H9 (cell line): ENCODE results near the gene MAPK14. TPM values are rescaled to one million over a fixed set of nuclear protein-coding genes. Genes with fewer than 3 reads are reported as not detected.

Source experiments
- DNase-seq: peaks from one replicate; pipeline ENCODE4 v3.0.0-alpha.2; 2017
- H2AFZ ChIP-seq: one replicate; pipeline ENCODE4 v1.6.1; 2013; ENCODE audit warnings: mild to moderate bottlenecking, low read length, control low read depth, moderate library complexity
- H2AK5ac ChIP-seq: 2 replicates; pipeline ENCODE4 v1.6.1; 2013; ENCODE audit warnings: low read length, control low read depth, mixed read lengths; ENCODE audit not compliant: insufficient read length
- H2BK120ac ChIP-seq: one replicate; pipeline ENCODE4 v1.6.1; 2013; ENCODE audit warnings: low read depth, mild to moderate bottlenecking, low read length, control low read depth, inconsistent platforms; ENCODE audit not compliant: poor library complexity, severe bottlenecking
- H2BK12ac ChIP-seq: 2 replicates; pipeline ENCODE4 v1.6.1; 2013; ENCODE audit warnings: low read length, control low read depth, mixed read lengths, low read depth; ENCODE audit not compliant: insufficient read length
- H2BK15ac ChIP-seq: 2 replicates; pipeline ENCODE4 v1.6.1; 2013; ENCODE audit warnings: low read depth, low read length, control low read depth
- H2BK20ac ChIP-seq: one replicate; pipeline ENCODE4 v1.6.1; 2013; ENCODE audit warnings: low read depth, mild to moderate bottlenecking, low read length, control low read depth, inconsistent platforms; ENCODE audit not compliant: poor library complexity, severe bottlenecking
- H2BK5ac ChIP-seq: 2 replicates; pipeline ENCODE4 v1.6.1; 2013; ENCODE audit warnings: low read length, control low read depth, mixed read lengths; ENCODE audit not compliant: insufficient read length
- H3K14ac ChIP-seq: 2 replicates; pipeline ENCODE4 v1.6.1; 2013; ENCODE audit warnings: low read length, control low read depth; ENCODE audit not compliant: insufficient read depth
- H3K18ac ChIP-seq: 2 replicates; pipeline ENCODE4 v1.6.1; 2013; ENCODE audit warnings: low read depth, mild to moderate bottlenecking, mixed read lengths, low read length, control low read depth; ENCODE audit not compliant: insufficient read length
- H3K23ac ChIP-seq: 2 replicates; pipeline ENCODE4 v1.6.1; 2013; ENCODE audit warnings: low read length, control low read depth, mixed read lengths, low read depth; ENCODE audit not compliant: insufficient read length
- H3K23me2 ChIP-seq: 2 replicates; pipeline ENCODE4 v1.6.1; 2013; ENCODE audit warnings: low read depth, mild to moderate bottlenecking, mixed read lengths, low read length, control low read depth; ENCODE audit not compliant: insufficient read length, poor library complexity, severe bottlenecking
- H3K27ac ChIP-seq: 2 replicates; pipeline ENCODE4 v1.5.1; 2013; ENCODE audit warnings: low read length, control low read depth, mixed read lengths, low read depth; ENCODE audit not compliant: insufficient read length
- H3K27me3 ChIP-seq: 2 replicates; pipeline ENCODE4 v1.6.1; 2013; ENCODE audit warnings: low read length, control low read depth, inconsistent platforms; ENCODE audit not compliant: insufficient read depth
- H3K4ac ChIP-seq: 2 replicates; pipeline ENCODE4 v1.6.1; 2013; ENCODE audit warnings: low read depth, mild to moderate bottlenecking, control low read depth, inconsistent platforms, low read length, moderate library complexity
- H3K4me1 ChIP-seq: 2 replicates; pipeline ENCODE4 v1.6.1; 2013; ENCODE audit warnings: low read length, control low read depth, inconsistent platforms; ENCODE audit not compliant: insufficient read depth
- H3K4me2 ChIP-seq: 2 replicates; pipeline ENCODE4 v1.6.1; 2013; ENCODE audit warnings: low read length, control low read depth, mixed read lengths; ENCODE audit not compliant: insufficient read length, insufficient read depth
- H3K56ac ChIP-seq: 2 replicates; pipeline ENCODE4 v1.6.1; 2013; ENCODE audit warnings: low read depth, mild to moderate bottlenecking, mixed read lengths, low read length, control low read depth; ENCODE audit not compliant: insufficient read length
- H3K79me1 ChIP-seq: 2 replicates; pipeline ENCODE4 v1.6.1; 2013; ENCODE audit warnings: low read depth, mild to moderate bottlenecking, moderate library complexity, low read length, control low read depth, inconsistent platforms; ENCODE audit not compliant: insufficient read depth, poor library complexity, severe bottlenecking
- H3K79me2 ChIP-seq: 2 replicates; pipeline ENCODE4 v1.6.1; 2013; ENCODE audit warnings: low read length, control low read depth, inconsistent platforms; ENCODE audit not compliant: insufficient read depth
- H3K9ac ChIP-seq: 2 replicates; pipeline ENCODE4 v1.6.1; 2013; ENCODE audit warnings: low read length, control low read depth, mixed read lengths; ENCODE audit not compliant: insufficient read length; ENCODE audit errors: extremely low read depth
- H3K9me3 ChIP-seq: one replicate; pipeline ENCODE4 v1.6.1; 2013; ENCODE audit warnings: low read depth, low read length, inconsistent platforms; ENCODE audit not compliant: control insufficient read depth
- H3T11ph ChIP-seq: one replicate; pipeline ENCODE4 v1.6.1; 2013; ENCODE audit warnings: mild to moderate bottlenecking, low read length, control low read depth, inconsistent platforms
- H4K20me1 ChIP-seq: one replicate; pipeline ENCODE4 v1.6.1; 2013; ENCODE audit not compliant: control insufficient read depth, insufficient read length, insufficient read depth
- H4K5ac ChIP-seq: 2 replicates; pipeline ENCODE4 v1.6.1; 2013; ENCODE audit warnings: low read depth, mild to moderate bottlenecking, mixed read lengths, low read length, control low read depth; ENCODE audit not compliant: insufficient read length
- H4K8ac ChIP-seq: replicated peaks from 2 replicates; pipeline ENCODE4 v1.6.1; 2013; ENCODE audit warnings: low read length, control low read depth, mixed read lengths, low read depth; ENCODE audit not compliant: insufficient read length
- H4K91ac ChIP-seq: 2 replicates; pipeline ENCODE4 v1.6.1; 2013; ENCODE audit warnings: low read depth, mild to moderate bottlenecking, moderate library complexity, mixed read lengths, low read length, control low read depth; ENCODE audit not compliant: insufficient read length
- H3K27ac Mint-ChIP-seq, 3 experiments: 2 replicates in 2 of 3; 3 replicates in 1 of 3; pipeline ENCODE4 v1.8.0; 2020 to 2021; ENCODE audit warnings: mixed read lengths in 3 of 3, mild to moderate bottlenecking in 1 of 3, moderate library complexity in 1 of 3
- H3K27me3 Mint-ChIP-seq: 2 replicates; pipeline ENCODE4 v1.8.0; 2021; ENCODE audit warnings: low read depth, mild to moderate bottlenecking, moderate library complexity, mixed read lengths
- H3K36me3 Mint-ChIP-seq, 3 experiments: 2 replicates in 2 of 3; 3 replicates in 1 of 3; pipeline ENCODE4 v1.8.0; 2020 to 2021; ENCODE audit warnings: low read depth in 3 of 3, mixed read lengths in 3 of 3; ENCODE audit not compliant: insufficient read depth in 1 of 3
- H3K4me1 Mint-ChIP-seq, 2 experiments: 2 replicates each; pipeline ENCODE4 v1.8.0; 2020; ENCODE audit warnings: mixed read lengths in 2 of 2
- H3K4me3 Mint-ChIP-seq, 2 experiments: 2 replicates in 1 of 2; 3 replicates in 1 of 2; pipeline ENCODE4 v1.8.0; 2020 to 2021; ENCODE audit warnings: mild to moderate bottlenecking in 2 of 2, mixed read lengths in 2 of 2, moderate library complexity in 1 of 2
- H3K9me3 Mint-ChIP-seq, 2 experiments: 2 replicates in 1 of 2; 3 replicates in 1 of 2; pipeline ENCODE4 v1.8.0; 2020; ENCODE audit warnings: mild to moderate bottlenecking in 2 of 2, mixed read lengths in 2 of 2, moderate library complexity in 1 of 2
- WGBS: extraction: QIAGEN DNeasy Blood & Tissue Kit; methylation state at CpG from one replicate; pipeline ENCODE4 v1.1.7; 2013; ENCODE audit warnings: missing lambda C conversion rate, low lambda C conversion rate, mixed read lengths; ENCODE audit not compliant: insufficient read length; ENCODE audit errors: extremely low coverage; 5-methylcytosine and 5-hydroxymethylcytosine counted together
- total RNA-seq: library from RNA; stranded (reverse); gene quantifications from 2 replicates; pipeline ENCODE4 v1.2.1, GENCODE V29; 2021
- TF ChIP-seq, protein P1 (sequence below): fragments of 200-600 bp; sonication (generic); conservative IDR thresholded peaks from 3 replicates; pipeline ENCODE4 v1.8.0; 2021; ENCODE audit warnings: antibody characterized with exemption, mild to moderate bottlenecking

Gene MAPK14
- total RNA-seq, 1 experiment from 2014 or later: 40.5 TPM

DNA sequence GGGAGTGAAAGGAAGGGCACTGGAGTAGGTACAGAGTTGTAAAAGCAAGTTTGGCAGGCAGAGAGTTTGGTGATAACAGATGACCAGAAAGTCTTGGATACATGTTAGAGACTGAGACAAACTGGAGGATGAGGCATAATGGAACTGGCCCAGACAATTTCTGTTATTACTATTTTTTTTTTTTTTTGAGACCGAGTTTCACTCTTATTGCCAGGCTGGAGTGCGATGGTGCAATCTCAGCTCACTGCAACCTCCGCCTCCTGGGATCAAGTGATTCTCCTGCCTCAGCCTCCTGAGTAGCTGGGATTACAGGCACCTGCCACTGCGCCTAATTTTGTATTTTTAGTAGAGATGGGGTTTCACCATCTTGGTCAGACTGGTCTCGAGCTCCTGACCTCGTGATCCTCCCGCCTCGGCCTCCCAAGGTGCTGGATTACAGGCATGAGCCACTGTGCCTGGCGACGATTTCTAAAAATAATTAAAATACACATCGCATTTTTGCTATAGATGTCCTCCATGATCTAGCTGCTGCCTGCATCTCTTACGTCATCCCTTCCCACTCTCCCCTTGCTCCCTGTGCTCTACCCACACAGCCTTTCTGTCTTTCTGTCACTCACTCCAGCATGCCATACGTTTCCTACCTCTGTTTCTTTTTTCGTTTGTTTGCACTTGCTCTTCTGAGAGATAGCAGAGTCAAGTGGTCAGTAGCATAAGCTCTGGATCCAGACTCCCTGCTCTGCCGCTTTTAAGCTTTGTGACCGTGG lies 23.5 kb downstream of the MAPK14 start:
- H2BK120ac ChIP-seq: no peak overlapping the region
- H3K79me1 ChIP-seq: peaks cover 2% of the 10 kb centered on the region
- Mint-ChIP-seq H3K4me1 (no peaks in the 10 kb centered on the region), H3K27me3 (no peaks in the 10 kb centered on the region), H3K36me3 (peaks cover 0 to 3% (median 0%) of the 10 kb centered on the region in 3 experiments; a peak in 1 of 7 replicates), H3K27ac (no peak overlapping the region), H3K9me3 (no peaks in the 10 kb centered on the region), H3K4me3 (no peak overlapping the region)
- H4K5ac ChIP-seq: no peak overlapping the region
- H3K23me2 ChIP-seq: no peaks in the 10 kb centered on the region
- no peak overlapping the region for H2AK5ac ChIP-seq
- no peak overlapping the region for H3K23ac ChIP-seq
- no peak overlapping the region for H2BK5ac ChIP-seq
- H2BK20ac ChIP-seq: no peak overlapping the region
- no peaks in the 10 kb centered on the region for H3K27me3 ChIP-seq
- H3K4me1 ChIP-seq: no peaks in the 10 kb centered on the region; the same call in 1 of the 2 replicates
- H3K9ac ChIP-seq: no peak overlapping the region
- TF ChIP-seq, protein P1, sequence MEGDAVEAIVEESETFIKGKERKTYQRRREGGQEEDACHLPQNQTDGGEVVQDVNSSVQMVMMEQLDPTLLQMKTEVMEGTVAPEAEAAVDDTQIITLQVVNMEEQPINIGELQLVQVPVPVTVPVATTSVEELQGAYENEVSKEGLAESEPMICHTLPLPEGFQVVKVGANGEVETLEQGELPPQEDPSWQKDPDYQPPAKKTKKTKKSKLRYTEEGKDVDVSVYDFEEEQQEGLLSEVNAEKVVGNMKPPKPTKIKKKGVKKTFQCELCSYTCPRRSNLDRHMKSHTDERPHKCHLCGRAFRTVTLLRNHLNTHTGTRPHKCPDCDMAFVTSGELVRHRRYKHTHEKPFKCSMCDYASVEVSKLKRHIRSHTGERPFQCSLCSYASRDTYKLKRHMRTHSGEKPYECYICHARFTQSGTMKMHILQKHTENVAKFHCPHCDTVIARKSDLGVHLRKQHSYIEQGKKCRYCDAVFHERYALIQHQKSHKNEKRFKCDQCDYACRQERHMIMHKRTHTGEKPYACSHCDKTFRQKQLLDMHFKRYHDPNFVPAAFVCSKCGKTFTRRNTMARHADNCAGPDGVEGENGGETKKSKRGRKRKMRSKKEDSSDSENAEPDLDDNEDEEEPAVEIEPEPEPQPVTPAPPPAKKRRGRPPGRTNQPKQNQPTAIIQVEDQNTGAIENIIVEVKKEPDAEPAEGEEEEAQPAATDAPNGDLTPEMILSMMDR: no peak
- H2AFZ ChIP-seq: no peak overlapping the region
- no peaks in the 10 kb centered on the region for H4K20me1 ChIP-seq
- no peak overlapping the region for H3K27ac ChIP-seq
- no peaks in the 10 kb centered on the region; the same call in 1 of the 2 replicates for H3K79me2 ChIP-seq
- no peak overlapping the region for H3K4me2 ChIP-seq
- no peak overlapping the region for H4K8ac ChIP-seq
- no CpG with 5 or more reads among the region's 16 CpGs for WGBS
- H3K18ac ChIP-seq: no peak overlapping the region
- no peak for DNase-seq
- H2BK15ac ChIP-seq: no peak overlapping the region
- H2BK12ac ChIP-seq: no peak overlapping the region
- H3T11ph ChIP-seq: no peak overlapping the region
- no peak overlapping the region for H3K56ac ChIP-seq
- no peak overlapping the region for H4K91ac ChIP-seq
- H3K4ac ChIP-seq: no peak overlapping the region
- no peaks in the 10 kb centered on the region for H3K9me3 ChIP-seq
- no peak overlapping the region for H3K14ac ChIP-seq
